KMS-11 (cell line): ENCODE results near the gene PEX14.

Experiments
- H2AFZ ChIP-seq: fragments of 200-600 bp; sonication (generic); 2 replicates; pipeline ENCODE4 v1.6.1; 2016; ENCODE audit warnings: antibody characterized with exemption, mixed run types, low read depth
- H3K27ac ChIP-seq: fragments of 200-600 bp; sonication (generic); 2 replicates; pipeline ENCODE4 v1.6.1; 2016; ENCODE audit warnings: mild to moderate bottlenecking, mixed run types
- H3K27me3 ChIP-seq: fragments of 200-600 bp; sonication (generic); 2 replicates; pipeline ENCODE4 v1.6.1; 2017; ENCODE audit warnings: mild to moderate bottlenecking, low read depth, mixed run types, moderate library complexity; ENCODE audit not compliant: insufficient read depth
- H3K36me3 ChIP-seq: fragments of 200-600 bp; sonication (generic); 2 replicates; pipeline ENCODE4 v1.6.1; 2017; ENCODE audit warnings: mild to moderate bottlenecking, mixed run types; ENCODE audit not compliant: insufficient read depth
- H3K4me1 ChIP-seq: fragments of 200-600 bp; sonication (generic); 2 replicates; pipeline ENCODE4 v1.6.1; 2016; ENCODE audit warnings: mild to moderate bottlenecking, low read depth, mixed run types; ENCODE audit not compliant: poor library complexity, severe bottlenecking
- H3K4me2 ChIP-seq: fragments of 200-600 bp; sonication (generic); 2 replicates; pipeline ENCODE4 v1.7.0; 2016; ENCODE audit warnings: mild to moderate bottlenecking, mixed run types
- H3K4me3 ChIP-seq: fragments of 200-600 bp; sonication (generic); IDR thresholded peaks from 2 replicates; pipeline ENCODE4 v1.6.1; 2017; ENCODE audit warnings: low read depth, low read length, mixed read lengths; ENCODE audit not compliant: insufficient read depth
- H3K79me2 ChIP-seq: fragments of 200-600 bp; sonication (generic); 2 replicates; pipeline ENCODE4 v1.6.1; 2016; ENCODE audit warnings: low read depth, mixed run types; ENCODE audit not compliant: insufficient read depth
- H3K9ac ChIP-seq: fragments of 200-600 bp; sonication (generic); 2 replicates; pipeline ENCODE4 v1.6.1; 2016; ENCODE audit warnings: mild to moderate bottlenecking, mixed run types
- H4K20me1 ChIP-seq: fragments of 200-600 bp; sonication (generic); 2 replicates; pipeline ENCODE4 v1.6.1; 2016; ENCODE audit warnings: mild to moderate bottlenecking, mixed run types; ENCODE audit not compliant: insufficient read depth
- CTCF ChIP-seq: fragments of 200-600 bp; sonication (generic); conservative IDR thresholded peaks from 2 replicates; pipeline ENCODE4 v1.6.1; 2017; ENCODE audit warnings: low read depth, mild to moderate bottlenecking, antibody characterized with exemption, low read length, moderate library complexity, mixed read lengths

Gene PEX14

GRCh38 chr1:10613861-10614260 lies 139.1 kb downstream of the PEX14 start:
- Histone ChIP-seq H2AFZ (no peak overlapping the region), H3K9ac (no peak overlapping the region), H3K36me3 (no peaks in the 10 kb centered on the region; the same call in 1 of the 2 replicates), H3K27me3 (no peaks in the 10 kb centered on the region), H3K4me2 (no peak overlapping the region), H3K4me1 (no peaks in the 10 kb centered on the region), H4K20me1 (no peaks in the 10 kb centered on the region), H3K27ac (no peak overlapping the region), H3K4me3 (no peak overlapping the region), H3K79me2 (no peaks in the 10 kb centered on the region)
- TF ChIP-seq CTCF = no peak

- Histone ChIP-seq H3K79me2 (no peaks in the 10 kb centered on the region), H2AFZ (no peak overlapping the region), H3K36me3 (no peaks in the 10 kb centered on the region; the same call in 1 of the 2 replicates), H3K27me3 (no peaks in the 10 kb centered on the region), H3K4me3 (no peak overlapping the region), H3K4me2 (no peak overlapping the region), H4K20me1 (no peaks in the 10 kb centered on the region), H3K4me1 (no peaks in the 10 kb centered on the region), H3K9ac (no peak overlapping the region), H3K27ac (no peak overlapping the region)
- TF ChIP-seq CTCF = no peak
Measured at GRCh38 chr1:10614377-10615225, 139.9 kb downstream of the PEX14 start.

GRCh38 chr1:10615332-10615731 lies 140.6 kb downstream of the PEX14 start:
- Histone ChIP-seq H3K4me2 (no peak overlapping the region), H3K27me3 (no peaks in the 10 kb centered on the region), H4K20me1 (no peaks in the 10 kb centered on the region), H3K4me1 (no peaks in the 10 kb centered on the region), H2AFZ (no peak overlapping the region), H3K4me3 (no peak overlapping the region), H3K27ac (no peak overlapping the region), H3K79me2 (no peaks in the 10 kb centered on the region), H3K9ac (no peak overlapping the region), H3K36me3 (no peaks in the 10 kb centered on the region; the same call in 1 of the 2 replicates)
- no peak for TF ChIP-seq CTCF

GRCh38 chr1:10615932-10616671 lies 141.4 kb downstream of the PEX14 start:
- H3K79me2 ChIP-seq = no peaks in the 10 kb centered on the region
- no peaks in the 10 kb centered on the region for H3K27me3 ChIP-seq
- H3K9ac ChIP-seq = no peak overlapping the region
- H3K4me3 ChIP-seq = no peak overlapping the region
- no peaks in the 10 kb centered on the region for H4K20me1 ChIP-seq
- no peak overlapping the region for H2AFZ ChIP-seq
- H3K27ac ChIP-seq = no peak overlapping the region
- TF ChIP-seq CTCF = no peak
- no peaks in the 10 kb centered on the region for H3K4me1 ChIP-seq
- H3K36me3 ChIP-seq = no peaks in the 10 kb centered on the region; the same call in 1 of the 2 replicates
- H3K4me2 ChIP-seq = no peak overlapping the region
